Stomach smooth muscle (tissue), 2 donors: ENCODE results near the gene PBX1.

Experiments used
- H3K27ac ChIP-seq: one replicate; pipeline ENCODE4 v1.7.0; 2013; ENCODE audit warnings: mild to moderate bottlenecking, low read length, inconsistent platforms
- H3K27me3 ChIP-seq, 2 donors: one replicate each; pipeline ENCODE4 v1.7.0; 2013; ENCODE audit warnings: low read length in 2 of 2; ENCODE audit not compliant: insufficient read depth in 2 of 2, control insufficient read depth in 1 of 2
- H3K36me3 ChIP-seq, 2 donors: one replicate each; pipeline ENCODE4 v1.7.0; 2013; ENCODE audit warnings: low read length in 2 of 2; ENCODE audit not compliant: control insufficient read depth in 2 of 2, insufficient read depth in 2 of 2
- H3K4me1 ChIP-seq: one replicate; pipeline ENCODE4 v1.7.0; 2013; ENCODE audit warnings: low read length; ENCODE audit not compliant: control insufficient read depth, insufficient read depth
- H3K4me3 ChIP-seq, 2 donors: one replicate each; pipeline ENCODE4 v1.7.0; 2013; ENCODE audit warnings: low read length in 2 of 2
- H3K9ac ChIP-seq, 2 donors: one replicate each; pipeline ENCODE4 v1.7.0; 2013; ENCODE audit warnings: low read length in 2 of 2, mild to moderate bottlenecking in 1 of 2
- H3K9me3 ChIP-seq, 2 donors: one replicate each; pipeline ENCODE4 v1.7.0; 2013; ENCODE audit warnings: low read length in 2 of 2; ENCODE audit not compliant: control insufficient read depth in 2 of 2
- donor health status: healthy.
- donor health status: Pancreatic carcinoma.

The PBX1 gene

DNA sequence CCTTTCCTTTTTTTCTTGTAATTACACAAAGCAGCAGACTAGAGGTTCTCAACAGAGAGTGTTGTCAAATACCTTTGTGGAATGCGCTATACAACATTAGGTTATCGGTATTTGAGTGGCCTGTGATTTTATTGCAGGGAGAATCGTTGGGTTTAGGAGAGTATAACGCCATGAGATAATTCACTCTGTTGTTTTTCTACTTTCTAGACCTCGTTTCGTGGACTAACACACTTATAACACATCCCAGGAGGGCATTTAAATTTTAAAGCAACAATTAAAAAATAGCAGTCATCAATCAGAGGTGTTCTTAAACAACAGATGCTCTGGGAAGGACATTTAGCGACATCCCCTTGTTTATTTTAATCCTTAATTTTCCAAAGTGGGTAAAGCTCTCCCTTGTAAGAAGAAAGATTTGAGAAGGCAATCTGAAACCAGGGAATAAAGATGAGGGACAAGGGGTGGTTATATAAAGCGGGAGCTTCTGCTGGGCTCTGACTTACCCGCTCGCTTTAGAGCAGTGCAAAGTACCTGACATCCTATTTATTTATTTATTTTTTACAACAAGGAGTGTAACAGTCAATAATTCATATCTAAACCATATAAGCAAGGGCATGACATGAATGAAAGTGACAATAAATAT is 4.9 kb downstream of the PBX1 start:
- Histone ChIP-seq H3K9me3 (no peaks in the 10 kb centered on the region), H3K4me1 (peaks cover 14% of the 10 kb centered on the region), H3K27ac (peak overlapping the region; percentile 42), H3K27me3 (no peaks in the 10 kb centered on the region), H3K9ac (peak overlapping the region; percentile 22 to 69), H3K36me3 (peaks cover 0 to 2% of the 10 kb centered on the region in 2 donors), H3K4me3 (peak overlapping the region; percentile 86 to 98)

GRCh38 chr1:164564378-164564777 is 5.4 kb downstream of the PBX1 start:
- Histone ChIP-seq H3K4me3 (peak overlapping the region; percentile 86 to 98), H3K9ac (peak overlapping the region; percentile 3 to 69), H3K9me3 (no peaks in the 10 kb centered on the region), H3K27ac (peak overlapping the region; percentile 42), H3K4me1 (peaks cover 14% of the 10 kb centered on the region), H3K36me3 (peaks cover 0 to 2% of the 10 kb centered on the region in 2 donors), H3K27me3 (no peaks in the 10 kb centered on the region)

DNA sequence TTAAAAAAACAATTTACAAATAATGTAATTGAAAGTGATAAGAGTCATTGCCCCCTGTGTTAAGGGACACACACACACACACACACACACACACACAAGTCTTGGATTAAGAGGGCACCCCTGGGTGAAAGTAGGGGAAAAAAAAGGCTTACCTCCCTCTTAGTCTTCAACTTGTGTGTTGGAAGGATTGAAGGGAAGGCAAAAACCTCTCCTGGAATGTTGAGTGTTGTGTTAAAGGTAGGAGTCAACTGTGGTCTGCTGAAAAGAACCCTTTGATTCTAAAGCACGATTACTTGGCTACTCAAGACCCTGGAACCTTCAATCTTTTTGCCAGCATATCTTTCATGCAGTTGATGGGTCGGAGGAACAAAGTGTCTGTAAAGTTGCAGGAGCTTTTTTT is 6.4 kb downstream of the PBX1 start:
- Histone ChIP-seq H3K4me3 (peak overlapping the region; percentile 70 to 86), H3K27ac (peak overlapping the region; percentile 56), H3K27me3 (no peaks in the 10 kb centered on the region), H3K36me3 (peaks cover 0 to 2% of the 10 kb centered on the region in 2 donors), H3K9me3 (no peaks in the 10 kb centered on the region), H3K9ac (peak overlapping the region; percentile 6 to 68), H3K4me1 (peaks cover 17% of the 10 kb centered on the region)

GRCh38 chr1:164567774-164568173 is 8.8 kb downstream of the PBX1 start:
- Histone ChIP-seq H3K27ac (no peak overlapping the region), H3K27me3 (no peaks in the 10 kb centered on the region)

GRCh38 chr1:164569241-164569640 is 10.3 kb downstream of the PBX1 start:
- Histone ChIP-seq H3K4me3 (no peak overlapping the region), H3K9me3 (no peaks in the 10 kb centered on the region), H3K9ac (no peak overlapping the region), H3K4me1 (peaks cover 29% of the 10 kb centered on the region), H3K27me3 (no peaks in the 10 kb centered on the region), H3K27ac (no peak overlapping the region), H3K36me3 (peaks cover 0 to 5% of the 10 kb centered on the region in 2 donors)

More at GRCh38 chr1:164567774-164568173, 8.8 kb downstream of the PBX1 start:
- H3K4me3 ChIP-seq = peak overlapping the region in 1 of 2 donors; percentile 3
- peaks cover 20% of the 10 kb centered on the region for H3K4me1 ChIP-seq
- peaks cover 0 to 2% of the 10 kb centered on the region in 2 donors for H3K36me3 ChIP-seq
- no peaks in the 10 kb centered on the region for H3K9me3 ChIP-seq
- no peak overlapping the region for H3K9ac ChIP-seq

DNA sequence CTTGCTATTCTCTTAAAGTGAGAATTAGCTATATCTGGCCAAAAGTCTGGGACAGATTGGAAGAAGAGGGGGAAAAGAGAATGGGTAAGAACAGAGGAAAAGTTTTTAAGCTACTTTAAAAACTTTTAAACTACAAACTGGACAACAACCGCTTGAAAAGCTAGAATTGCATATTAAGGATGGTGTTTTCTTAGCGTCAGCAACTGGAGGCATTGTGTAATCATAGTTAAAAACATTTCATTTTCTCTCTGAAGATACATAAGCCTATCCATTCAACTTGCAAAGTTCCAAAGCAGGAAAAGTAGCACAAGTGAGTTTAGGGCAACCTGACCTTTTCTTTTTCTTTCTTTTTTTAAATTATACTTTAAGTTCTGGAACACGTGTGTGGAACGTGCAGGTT is 10.9 kb downstream of the PBX1 start:
- H3K4me1 ChIP-seq = peaks cover 31% of the 10 kb centered on the region
- H3K9me3 ChIP-seq = no peaks in the 10 kb centered on the region
- no peak overlapping the region for H3K27ac ChIP-seq
- H3K27me3 ChIP-seq = no peaks in the 10 kb centered on the region
- peaks cover 0 to 5% of the 10 kb centered on the region in 2 donors for H3K36me3 ChIP-seq
- H3K4me3 ChIP-seq = peak overlapping the region in 1 of 2 donors; percentile 24
- H3K9ac ChIP-seq = no peak overlapping the region

GRCh38 chr1:164571333-164571732 is 12.3 kb downstream of the PBX1 start:
- Histone ChIP-seq H3K9ac (no peak overlapping the region), H3K4me3 (no peak overlapping the region), H3K4me1 (peaks cover 34% of the 10 kb centered on the region), H3K9me3 (no peaks in the 10 kb centered on the region), H3K36me3 (peaks cover 2 to 5% of the 10 kb centered on the region in 2 donors), H3K27ac (no peak overlapping the region), H3K27me3 (no peaks in the 10 kb centered on the region)

GRCh38 chr1:164575356-164575886 is 16.4 kb downstream of the PBX1 start:
- H3K9me3 ChIP-seq = no peaks in the 10 kb centered on the region
- peak overlapping the region; percentile 97 for H3K27ac ChIP-seq
- H3K4me3 ChIP-seq = peak overlapping the region; percentile 57 to 66
- H3K36me3 ChIP-seq = peaks cover 2% of the 10 kb centered on the region in 2 donors
- H3K9ac ChIP-seq = peak overlapping the region; percentile 0 to 36
- H3K27me3 ChIP-seq = no peaks in the 10 kb centered on the region
- peaks cover 57% of the 10 kb centered on the region for H3K4me1 ChIP-seq

DNA sequence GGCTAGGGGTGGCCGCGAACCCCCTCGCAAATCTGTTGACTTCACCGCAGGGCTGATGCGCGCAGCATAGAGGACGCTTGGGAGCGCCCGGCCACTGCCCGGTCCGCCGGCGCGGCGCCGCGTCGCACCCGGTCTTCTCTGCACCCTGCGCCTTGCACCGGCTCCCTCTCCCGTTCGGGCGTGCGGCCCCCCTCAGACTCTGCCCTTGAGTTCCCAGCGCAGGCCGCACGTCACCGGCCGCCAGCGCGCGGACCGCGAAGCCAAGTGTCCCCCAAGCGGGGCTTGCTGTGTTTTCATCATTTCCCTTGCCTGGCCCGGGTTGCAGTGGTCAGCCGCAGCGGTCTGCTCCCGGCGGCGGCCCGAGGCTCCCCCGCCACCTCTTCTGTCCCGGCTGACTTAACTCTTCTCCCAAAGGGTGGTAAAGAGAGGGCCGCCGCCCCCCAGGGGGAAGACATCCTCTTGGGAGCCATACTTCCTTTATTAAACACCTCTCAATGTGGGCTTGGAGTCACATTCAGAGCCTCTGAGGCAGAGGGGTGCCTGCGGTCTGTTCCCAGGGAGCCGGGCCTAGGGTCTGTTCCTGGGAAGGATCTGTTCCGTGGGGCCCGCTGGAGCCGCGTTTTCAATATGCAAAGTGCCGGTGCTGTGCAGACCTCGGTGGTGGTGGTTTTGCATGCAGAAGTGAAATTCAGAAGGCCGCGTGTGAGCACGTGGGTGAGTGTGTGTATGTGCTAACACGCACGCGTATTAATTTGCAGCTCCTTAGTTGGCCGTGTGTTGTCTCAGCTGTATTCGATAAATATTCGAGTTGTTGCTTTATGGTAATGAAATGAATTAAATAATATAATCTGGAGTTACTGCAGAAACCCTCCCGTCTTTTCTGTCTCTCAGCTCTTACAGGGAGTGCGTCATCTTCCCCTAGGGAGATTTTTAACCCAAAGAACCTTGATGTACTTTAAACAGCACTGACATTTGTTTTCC is 17.6 kb downstream of the PBX1 start:
- Histone ChIP-seq H3K27ac (peak overlapping the region; percentile 97), H3K9me3 (no peaks in the 10 kb centered on the region), H3K27me3 (no peaks in the 10 kb centered on the region), H3K36me3 (peaks cover 2% of the 10 kb centered on the region in 2 donors), H3K4me1 (peaks cover 57% of the 10 kb centered on the region), H3K9ac (peak overlapping the region; percentile 63 to 75), H3K4me3 (peak overlapping the region; percentile 57 to 66)

DNA sequence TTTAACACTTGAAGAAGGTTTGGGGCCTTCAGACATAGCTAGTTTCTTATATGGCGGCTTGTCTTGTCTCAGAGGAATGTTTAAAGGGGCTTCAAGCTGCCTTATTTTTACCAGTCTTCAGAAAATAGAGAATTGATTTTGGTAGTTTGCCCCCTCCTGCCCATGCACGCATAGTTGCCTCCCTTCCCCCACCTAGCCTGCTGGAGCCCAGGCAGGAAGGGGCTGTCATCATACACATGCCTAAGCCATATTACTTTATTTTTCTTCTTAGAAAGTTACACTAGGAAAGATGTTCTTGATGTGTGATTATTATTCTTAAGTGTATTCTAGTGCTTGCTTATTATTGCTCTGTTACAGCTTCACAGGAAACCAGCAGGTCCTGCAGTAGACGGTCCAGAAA is 18.3 kb downstream of the PBX1 start:
- Histone ChIP-seq H3K4me3 (peak overlapping the region; percentile 57 to 66), H3K4me1 (peaks cover 57% of the 10 kb centered on the region), H3K27ac (peak overlapping the region; percentile 97), H3K36me3 (peaks cover 2% of the 10 kb centered on the region in 2 donors), H3K27me3 (no peaks in the 10 kb centered on the region), H3K9me3 (no peaks in the 10 kb centered on the region), H3K9ac (peak overlapping the region; percentile 5 to 49)
